ENCODE results near the gene PSMA5. TPM values are rescaled to one million over a fixed set of nuclear protein-coding genes. Genes with fewer than 3 reads are reported as not detected.

PSMA5 gene
- polyA plus RNA-seq, 1 donor from 2014 or later, result 99.8 TPM

DNA sequence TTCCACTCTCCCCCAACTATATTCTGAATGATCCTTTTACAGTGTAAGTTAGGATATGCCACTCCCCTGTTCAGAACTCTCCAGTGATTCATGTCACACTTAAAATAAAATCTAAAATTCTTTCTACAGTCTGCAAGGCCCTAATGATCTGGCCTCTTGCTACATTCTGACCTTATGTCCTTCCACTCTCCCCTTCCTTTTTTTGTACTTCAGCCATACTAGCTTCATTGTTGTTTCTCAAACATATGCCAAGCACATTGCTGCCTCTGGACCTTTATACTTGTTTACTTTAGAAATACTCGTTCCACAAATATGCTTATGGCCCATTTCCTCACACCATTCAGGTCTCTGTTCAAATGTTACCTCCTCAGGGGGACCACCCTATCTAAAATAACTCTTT, 14.8 kb upstream of the PSMA5 start:
- Histone ChIP-seq H3K9ac (ENCODE audit: low read length) (no peak overlapping the region), H3K27me3 (ENCODE audit: insufficient read depth, low read depth, low read length) (peaks cover 12% of the 10 kb centered on the region), H3K9me2 (ENCODE audit: insufficient read depth, low read length) (no peaks in the 10 kb centered on the region), H3K4me2 (ENCODE audit: low read length) (no peak overlapping the region), H4K20me1 (ENCODE audit: insufficient read depth) (no peaks in the 10 kb centered on the region), H3F3A (ENCODE audit: insufficient read depth, low read length, poor library complexity, severe bottlenecking) (no peaks in the 10 kb centered on the region), H3K9me3 (ENCODE audit: low read length) (no peaks in the 10 kb centered on the region), H3K36me3 (ENCODE audit: insufficient read depth, low read length) (no peaks in the 10 kb centered on the region), H2AFZ (ENCODE audit: low read depth, low read length) (no peak overlapping the region), H3K79me2 (replicated peaks; ENCODE audit: insufficient read depth, low read length) (no peaks in the 10 kb centered on the region), H3K4me3 (ENCODE audit: low read length) (no peak overlapping the region), H3K27ac (ENCODE audit: low read length) (no peak overlapping the region)
- TF ChIP-seq EP300 (conservative IDR thresholded peaks at IDR 0.05; ENCODE audit: poor library complexity, severe bottlenecking) (no peak), SMC3 (conservative IDR thresholded peaks at IDR 0.05; ENCODE audit: poor library complexity) (no peak), MXI1 (conservative IDR thresholded peaks at IDR 0.05; ENCODE audit: poor library complexity, severe bottlenecking) (no peak), POLR2AphosphoS5 (IDR thresholded peaks at IDR 0.05) (no peak)
- TF ChIP-seq, protein P1, sequence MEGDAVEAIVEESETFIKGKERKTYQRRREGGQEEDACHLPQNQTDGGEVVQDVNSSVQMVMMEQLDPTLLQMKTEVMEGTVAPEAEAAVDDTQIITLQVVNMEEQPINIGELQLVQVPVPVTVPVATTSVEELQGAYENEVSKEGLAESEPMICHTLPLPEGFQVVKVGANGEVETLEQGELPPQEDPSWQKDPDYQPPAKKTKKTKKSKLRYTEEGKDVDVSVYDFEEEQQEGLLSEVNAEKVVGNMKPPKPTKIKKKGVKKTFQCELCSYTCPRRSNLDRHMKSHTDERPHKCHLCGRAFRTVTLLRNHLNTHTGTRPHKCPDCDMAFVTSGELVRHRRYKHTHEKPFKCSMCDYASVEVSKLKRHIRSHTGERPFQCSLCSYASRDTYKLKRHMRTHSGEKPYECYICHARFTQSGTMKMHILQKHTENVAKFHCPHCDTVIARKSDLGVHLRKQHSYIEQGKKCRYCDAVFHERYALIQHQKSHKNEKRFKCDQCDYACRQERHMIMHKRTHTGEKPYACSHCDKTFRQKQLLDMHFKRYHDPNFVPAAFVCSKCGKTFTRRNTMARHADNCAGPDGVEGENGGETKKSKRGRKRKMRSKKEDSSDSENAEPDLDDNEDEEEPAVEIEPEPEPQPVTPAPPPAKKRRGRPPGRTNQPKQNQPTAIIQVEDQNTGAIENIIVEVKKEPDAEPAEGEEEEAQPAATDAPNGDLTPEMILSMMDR (IDR thresholded peaks at IDR 0.05; ENCODE audit: poor library complexity, severe bottlenecking), result no peak
- TF ChIP-seq, protein P2, sequence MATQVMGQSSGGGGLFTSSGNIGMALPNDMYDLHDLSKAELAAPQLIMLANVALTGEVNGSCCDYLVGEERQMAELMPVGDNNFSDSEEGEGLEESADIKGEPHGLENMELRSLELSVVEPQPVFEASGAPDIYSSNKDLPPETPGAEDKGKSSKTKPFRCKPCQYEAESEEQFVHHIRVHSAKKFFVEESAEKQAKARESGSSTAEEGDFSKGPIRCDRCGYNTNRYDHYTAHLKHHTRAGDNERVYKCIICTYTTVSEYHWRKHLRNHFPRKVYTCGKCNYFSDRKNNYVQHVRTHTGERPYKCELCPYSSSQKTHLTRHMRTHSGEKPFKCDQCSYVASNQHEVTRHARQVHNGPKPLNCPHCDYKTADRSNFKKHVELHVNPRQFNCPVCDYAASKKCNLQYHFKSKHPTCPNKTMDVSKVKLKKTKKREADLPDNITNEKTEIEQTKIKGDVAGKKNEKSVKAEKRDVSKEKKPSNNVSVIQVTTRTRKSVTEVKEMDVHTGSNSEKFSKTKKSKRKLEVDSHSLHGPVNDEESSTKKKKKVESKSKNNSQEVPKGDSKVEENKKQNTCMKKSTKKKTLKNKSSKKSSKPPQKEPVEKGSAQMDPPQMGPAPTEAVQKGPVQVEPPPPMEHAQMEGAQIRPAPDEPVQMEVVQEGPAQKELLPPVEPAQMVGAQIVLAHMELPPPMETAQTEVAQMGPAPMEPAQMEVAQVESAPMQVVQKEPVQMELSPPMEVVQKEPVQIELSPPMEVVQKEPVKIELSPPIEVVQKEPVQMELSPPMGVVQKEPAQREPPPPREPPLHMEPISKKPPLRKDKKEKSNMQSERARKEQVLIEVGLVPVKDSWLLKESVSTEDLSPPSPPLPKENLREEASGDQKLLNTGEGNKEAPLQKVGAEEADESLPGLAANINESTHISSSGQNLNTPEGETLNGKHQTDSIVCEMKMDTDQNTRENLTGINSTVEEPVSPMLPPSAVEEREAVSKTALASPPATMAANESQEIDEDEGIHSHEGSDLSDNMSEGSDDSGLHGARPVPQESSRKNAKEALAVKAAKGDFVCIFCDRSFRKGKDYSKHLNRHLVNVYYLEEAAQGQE (IDR thresholded peaks at IDR 0.05; ENCODE audit: borderline replicate concordance), result no peak

DNA sequence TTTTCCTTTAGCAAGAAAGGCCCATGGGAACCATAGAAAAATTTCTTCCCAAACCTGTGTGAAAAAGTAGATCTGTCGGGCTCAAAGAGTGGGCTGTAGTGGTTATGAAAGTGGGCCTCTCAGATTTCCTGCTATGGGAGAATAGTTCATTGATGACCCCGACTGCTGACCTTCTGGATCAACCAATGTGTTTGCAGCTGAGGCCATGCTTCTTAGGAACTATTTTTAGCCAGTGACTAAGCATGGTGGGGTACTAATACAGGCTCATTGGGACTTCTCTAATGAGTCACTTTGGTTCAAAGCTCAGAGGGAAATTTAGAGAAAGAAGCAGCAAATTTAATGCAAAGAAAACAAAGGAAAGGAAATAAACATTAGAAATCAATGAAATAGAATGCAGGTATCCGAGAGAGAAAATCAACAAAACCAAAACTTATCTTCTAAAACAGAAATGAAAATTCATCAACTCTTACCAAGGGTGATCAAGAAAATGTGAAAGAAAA, 12.6 kb upstream of the PSMA5 start:
- Histone ChIP-seq H3K79me2 (replicated peaks; ENCODE audit: insufficient read depth, low read length) (no peaks in the 10 kb centered on the region), H3K27me3 (ENCODE audit: insufficient read depth, low read depth, low read length) (peaks cover 7% of the 10 kb centered on the region), H4K20me1 (ENCODE audit: insufficient read depth) (no peaks in the 10 kb centered on the region), H2AFZ (ENCODE audit: low read depth, low read length) (no peak overlapping the region), H3K4me3 (ENCODE audit: low read length) (no peak overlapping the region), H3K9me3 (ENCODE audit: low read length) (no peaks in the 10 kb centered on the region), H3K9me2 (ENCODE audit: insufficient read depth, low read length) (no peaks in the 10 kb centered on the region), H3K36me3 (ENCODE audit: insufficient read depth, low read length) (no peaks in the 10 kb centered on the region), H3K9ac (ENCODE audit: low read length) (no peak overlapping the region), H3F3A (ENCODE audit: insufficient read depth, low read length, poor library complexity, severe bottlenecking) (no peaks in the 10 kb centered on the region), H3K27ac (ENCODE audit: low read length) (no peak overlapping the region), H3K4me2 (ENCODE audit: low read length) (no peak overlapping the region)
- TF ChIP-seq TAF1 (IDR thresholded peaks at IDR 0.05; ENCODE audit: low read depth) (no peak), SMC3 (conservative IDR thresholded peaks at IDR 0.05; ENCODE audit: poor library complexity) (no peak)
- TF ChIP-seq, protein P2 (IDR thresholded peaks at IDR 0.05; ENCODE audit: borderline replicate concordance), result no peak

All from neural cell (in vitro differentiated cells).